GM19238 (cell line): ENCODE measurements around the gene BACH2.
"Not testable (repeated sequence)": the region's sequence is repeated elsewhere in the genome, so short reads cannot be mapped to it uniquely, and the experiment has no call there.

Experiments
- DNase-seq: peaks from one replicate; pipeline ENCODE4 v3.0.0; 2011; ENCODE audit warnings: low spot score; ENCODE audit not compliant: insufficient read length

BACH2 gene

GRCh38 chr6:89974834-89975233, 321.8 kb downstream of the BACH2 start:
- no peak for DNase-seq

GRCh38 chr6:89972025-89972381, 324.6 kb downstream of the BACH2 start:
- DNase-seq = no peak

- DNase-seq = not testable (repeated sequence)
These were observed 325.2 kb downstream of the BACH2 start for GRCh38 chr6:89971338-89972024.

GRCh38 chr6:89970609-89971337, 325.9 kb downstream of the BACH2 start:
- no peak for DNase-seq

GRCh38 chr6:89970072-89970471, 326.6 kb downstream of the BACH2 start:
- DNase-seq = no peak

GRCh38 chr6:89966913-89967312, 329.7 kb downstream of the BACH2 start:
- DNase-seq = no peak

- no peak for DNase-seq
These were observed 330.5 kb downstream of the BACH2 start for GRCh38 chr6:89966228-89966544.

- no peak for DNase-seq
These were observed 331.0 kb downstream of the BACH2 start for GRCh38 chr6:89965441-89966227.

GRCh38 chr6:89963391-89963790, 333.3 kb downstream of the BACH2 start:
- DNase-seq = no peak

- DNase-seq = no peak
These were observed 335.2 kb downstream of the BACH2 start for GRCh38 chr6:89961481-89961880.

- no peak for DNase-seq
These were observed 336.8 kb downstream of the BACH2 start for GRCh38 chr6:89959883-89960282.

GRCh38 chr6:89956182-89956581, 340.5 kb downstream of the BACH2 start:
- no peak for DNase-seq

GRCh38 chr6:89955364-89955763, 341.3 kb downstream of the BACH2 start:
- DNase-seq = no peak

- DNase-seq = no peak
These were observed 341.9 kb downstream of the BACH2 start for GRCh38 chr6:89954721-89955148.

GRCh38 chr6:89952686-89953085, 344.0 kb downstream of the BACH2 start:
- DNase-seq = no peak

- DNase-seq = no peak
These were observed 344.5 kb downstream of the BACH2 start for GRCh38 chr6:89952105-89952671.

GRCh38 chr6:89951574-89952104, 345.0 kb downstream of the BACH2 start:
- DNase-seq = no peak

GRCh38 chr6:89950879-89951391, 345.7 kb downstream of the BACH2 start:
- DNase-seq = no peak

GRCh38 chr6:89950446-89950845, 346.2 kb downstream of the BACH2 start:
- DNase-seq = no peak

GRCh38 chr6:89948876-89949275, 347.8 kb downstream of the BACH2 start:
- DNase-seq = no peak

GRCh38 chr6:89944826-89945407, 351.7 kb downstream of the BACH2 start:
- DNase-seq = no peak
